KG1 (cell line): ENCODE results near the gene CHGA.

ENCODE experiments used
- DNase-seq: peaks from one replicate; lab custom pipeline; 2025; lab: John Stamatoyannopoulos, UW

CHGA gene

GRCh38 chr14:92903359-92903758 lies 19.6 kb upstream of the CHGA start:
- DNase-seq = no peak

GRCh38 chr14:92905667-92906066 lies 17.3 kb upstream of the CHGA start:
- no peak for DNase-seq

- no peak for DNase-seq
Observed at GRCh38 chr14:92906420-92906819, 16.5 kb upstream of the CHGA start.

- DNase-seq = no peak
Observed at GRCh38 chr14:92906823-92907222, 16.1 kb upstream of the CHGA start.

GRCh38 chr14:92907316-92907911 lies 15.5 kb upstream of the CHGA start:
- no peak for DNase-seq

- DNase-seq = no peak
Observed at GRCh38 chr14:92914087-92914656, 8.8 kb upstream of the CHGA start.

GRCh38 chr14:92916201-92916600 lies 6.7 kb upstream of the CHGA start:
- DNase-seq = no peak

GRCh38 chr14:92917041-92917940 lies 5.7 kb upstream of the CHGA start:
- no peak for DNase-seq

- DNase-seq = no peak
Observed at GRCh38 chr14:92917956-92918355, 5.0 kb upstream of the CHGA start.

GRCh38 chr14:92920001-92920400 lies 2.9 kb upstream of the CHGA start:
- no peak for DNase-seq

GRCh38 chr14:92922155-92922735 lies 705 bp upstream of the CHGA start:
- DNase-seq = no peak

- DNase-seq = no peak
Observed at GRCh38 chr14:92923744-92924103, 774 bp downstream of the CHGA start.

GRCh38 chr14:92924247-92924646 lies 1.3 kb downstream of the CHGA start:
- DNase-seq = no peak

- no peak for DNase-seq
Observed at GRCh38 chr14:92925446-92925845, 2.5 kb downstream of the CHGA start.

GRCh38 chr14:92926180-92926845 lies 3.4 kb downstream of the CHGA start:
- DNase-seq = no peak

- no peak for DNase-seq
Observed at GRCh38 chr14:92926931-92927330, 4.0 kb downstream of the CHGA start.

- DNase-seq = no peak
Observed at GRCh38 chr14:92927349-92928257, 4.7 kb downstream of the CHGA start.

GRCh38 chr14:92928258-92928629 lies 5.3 kb downstream of the CHGA start:
- DNase-seq = no peak

GRCh38 chr14:92928961-92929688 lies 6.2 kb downstream of the CHGA start:
- DNase-seq = no peak

- no peak for DNase-seq
Observed at GRCh38 chr14:92929689-92930608, 7.0 kb downstream of the CHGA start.
